H9 (cell line): ENCODE data around the gene CFAP46. TPM values are rescaled to one million over a fixed set of nuclear protein-coding genes. Genes with fewer than 3 reads are reported as not detected.

Experiments used
- DNase-seq: peaks from one replicate; pipeline ENCODE4 v3.0.0-alpha.2; 2017
- H2AFZ ChIP-seq: one replicate; pipeline ENCODE4 v1.6.1; 2013; ENCODE audit warnings: mild to moderate bottlenecking, low read length, control low read depth, moderate library complexity
- H2AK5ac ChIP-seq: 2 replicates; pipeline ENCODE4 v1.6.1; 2013; ENCODE audit warnings: low read length, control low read depth, mixed read lengths; ENCODE audit not compliant: insufficient read length
- H2BK120ac ChIP-seq: one replicate; pipeline ENCODE4 v1.6.1; 2013; ENCODE audit warnings: low read depth, mild to moderate bottlenecking, low read length, control low read depth, inconsistent platforms; ENCODE audit not compliant: poor library complexity, severe bottlenecking
- H2BK12ac ChIP-seq: 2 replicates; pipeline ENCODE4 v1.6.1; 2013; ENCODE audit warnings: low read length, control low read depth, mixed read lengths, low read depth; ENCODE audit not compliant: insufficient read length
- H2BK15ac ChIP-seq: 2 replicates; pipeline ENCODE4 v1.6.1; 2013; ENCODE audit warnings: low read depth, low read length, control low read depth
- H2BK20ac ChIP-seq: one replicate; pipeline ENCODE4 v1.6.1; 2013; ENCODE audit warnings: low read depth, mild to moderate bottlenecking, low read length, control low read depth, inconsistent platforms; ENCODE audit not compliant: poor library complexity, severe bottlenecking
- H2BK5ac ChIP-seq: 2 replicates; pipeline ENCODE4 v1.6.1; 2013; ENCODE audit warnings: low read length, control low read depth, mixed read lengths; ENCODE audit not compliant: insufficient read length
- H3K14ac ChIP-seq: 2 replicates; pipeline ENCODE4 v1.6.1; 2013; ENCODE audit warnings: low read length, control low read depth; ENCODE audit not compliant: insufficient read depth
- H3K18ac ChIP-seq: 2 replicates; pipeline ENCODE4 v1.6.1; 2013; ENCODE audit warnings: low read depth, mild to moderate bottlenecking, mixed read lengths, low read length, control low read depth; ENCODE audit not compliant: insufficient read length
- H3K23ac ChIP-seq: 2 replicates; pipeline ENCODE4 v1.6.1; 2013; ENCODE audit warnings: low read length, control low read depth, mixed read lengths, low read depth; ENCODE audit not compliant: insufficient read length
- H3K23me2 ChIP-seq: 2 replicates; pipeline ENCODE4 v1.6.1; 2013; ENCODE audit warnings: low read depth, mild to moderate bottlenecking, mixed read lengths, low read length, control low read depth; ENCODE audit not compliant: insufficient read length, poor library complexity, severe bottlenecking
- H3K27ac ChIP-seq: 2 replicates; pipeline ENCODE4 v1.5.1; 2013; ENCODE audit warnings: low read length, control low read depth, mixed read lengths, low read depth; ENCODE audit not compliant: insufficient read length
- H3K27me3 ChIP-seq: 2 replicates; pipeline ENCODE4 v1.6.1; 2013; ENCODE audit warnings: low read length, control low read depth, inconsistent platforms; ENCODE audit not compliant: insufficient read depth
- H3K4ac ChIP-seq: 2 replicates; pipeline ENCODE4 v1.6.1; 2013; ENCODE audit warnings: low read depth, mild to moderate bottlenecking, control low read depth, inconsistent platforms, low read length, moderate library complexity
- H3K4me1 ChIP-seq: 2 replicates; pipeline ENCODE4 v1.6.1; 2013; ENCODE audit warnings: low read length, control low read depth, inconsistent platforms; ENCODE audit not compliant: insufficient read depth
- H3K4me2 ChIP-seq: 2 replicates; pipeline ENCODE4 v1.6.1; 2013; ENCODE audit warnings: low read length, control low read depth, mixed read lengths; ENCODE audit not compliant: insufficient read length, insufficient read depth
- H3K56ac ChIP-seq: 2 replicates; pipeline ENCODE4 v1.6.1; 2013; ENCODE audit warnings: low read depth, mild to moderate bottlenecking, mixed read lengths, low read length, control low read depth; ENCODE audit not compliant: insufficient read length
- H3K79me1 ChIP-seq: 2 replicates; pipeline ENCODE4 v1.6.1; 2013; ENCODE audit warnings: low read depth, mild to moderate bottlenecking, moderate library complexity, low read length, control low read depth, inconsistent platforms; ENCODE audit not compliant: insufficient read depth, poor library complexity, severe bottlenecking
- H3K79me2 ChIP-seq: 2 replicates; pipeline ENCODE4 v1.6.1; 2013; ENCODE audit warnings: low read length, control low read depth, inconsistent platforms; ENCODE audit not compliant: insufficient read depth
- H3K9ac ChIP-seq: 2 replicates; pipeline ENCODE4 v1.6.1; 2013; ENCODE audit warnings: low read length, control low read depth, mixed read lengths; ENCODE audit not compliant: insufficient read length; ENCODE audit errors: extremely low read depth
- H3K9me3 ChIP-seq: one replicate; pipeline ENCODE4 v1.6.1; 2013; ENCODE audit warnings: low read depth, low read length, inconsistent platforms; ENCODE audit not compliant: control insufficient read depth
- H3T11ph ChIP-seq: one replicate; pipeline ENCODE4 v1.6.1; 2013; ENCODE audit warnings: mild to moderate bottlenecking, low read length, control low read depth, inconsistent platforms
- H4K20me1 ChIP-seq: one replicate; pipeline ENCODE4 v1.6.1; 2013; ENCODE audit not compliant: control insufficient read depth, insufficient read length, insufficient read depth
- H4K5ac ChIP-seq: 2 replicates; pipeline ENCODE4 v1.6.1; 2013; ENCODE audit warnings: low read depth, mild to moderate bottlenecking, mixed read lengths, low read length, control low read depth; ENCODE audit not compliant: insufficient read length
- H4K8ac ChIP-seq: replicated peaks from 2 replicates; pipeline ENCODE4 v1.6.1; 2013; ENCODE audit warnings: low read length, control low read depth, mixed read lengths, low read depth; ENCODE audit not compliant: insufficient read length
- H4K91ac ChIP-seq: 2 replicates; pipeline ENCODE4 v1.6.1; 2013; ENCODE audit warnings: low read depth, mild to moderate bottlenecking, moderate library complexity, mixed read lengths, low read length, control low read depth; ENCODE audit not compliant: insufficient read length
- H3K27ac Mint-ChIP-seq, 3 experiments: 2 replicates in 2 of 3; 3 replicates in 1 of 3; pipeline ENCODE4 v1.8.0; 2020 to 2021; ENCODE audit warnings: mixed read lengths in 3 of 3, mild to moderate bottlenecking in 1 of 3, moderate library complexity in 1 of 3
- H3K27me3 Mint-ChIP-seq: 2 replicates; pipeline ENCODE4 v1.8.0; 2021; ENCODE audit warnings: low read depth, mild to moderate bottlenecking, moderate library complexity, mixed read lengths
- H3K36me3 Mint-ChIP-seq, 3 experiments: 2 replicates in 2 of 3; 3 replicates in 1 of 3; pipeline ENCODE4 v1.8.0; 2020 to 2021; ENCODE audit warnings: low read depth in 3 of 3, mixed read lengths in 3 of 3; ENCODE audit not compliant: insufficient read depth in 1 of 3
- H3K4me1 Mint-ChIP-seq, 2 experiments: 2 replicates each; pipeline ENCODE4 v1.8.0; 2020; ENCODE audit warnings: mixed read lengths in 2 of 2
- H3K4me3 Mint-ChIP-seq, 2 experiments: 2 replicates in 1 of 2; 3 replicates in 1 of 2; pipeline ENCODE4 v1.8.0; 2020 to 2021; ENCODE audit warnings: mild to moderate bottlenecking in 2 of 2, mixed read lengths in 2 of 2, moderate library complexity in 1 of 2
- H3K9me3 Mint-ChIP-seq, 2 experiments: 2 replicates in 1 of 2; 3 replicates in 1 of 2; pipeline ENCODE4 v1.8.0; 2020; ENCODE audit warnings: mild to moderate bottlenecking in 2 of 2, mixed read lengths in 2 of 2, moderate library complexity in 1 of 2
- WGBS: extraction: QIAGEN DNeasy Blood & Tissue Kit; methylation state at CpG from one replicate; pipeline ENCODE4 v1.1.7; 2013; ENCODE audit warnings: missing lambda C conversion rate, low lambda C conversion rate, mixed read lengths; ENCODE audit not compliant: insufficient read length; ENCODE audit errors: extremely low coverage; 5-methylcytosine and 5-hydroxymethylcytosine counted together
- total RNA-seq: library from RNA; stranded (reverse); gene quantifications from 2 replicates; pipeline ENCODE4 v1.2.1, GENCODE V29; 2021
- TF ChIP-seq, protein P1 (sequence below): fragments of 200-600 bp; sonication (generic); conservative IDR thresholded peaks from 3 replicates; pipeline ENCODE4 v1.8.0; 2021; ENCODE audit warnings: antibody characterized with exemption, mild to moderate bottlenecking

The CFAP46 gene
- total RNA-seq, 1 experiment from 2014 or later = 3.1 TPM

- Histone ChIP-seq H2BK15ac (no peak overlapping the region), H3K79me1 (no peaks in the 10 kb centered on the region), H4K20me1 (no peaks in the 10 kb centered on the region), H3K4me1 (no peaks in the 10 kb centered on the region; the same call in 1 of the 2 replicates), H3K56ac (no peak overlapping the region), H3T11ph (no peak overlapping the region), H3K23ac (no peak overlapping the region), H2BK12ac (no peak overlapping the region), H3K27ac (no peak overlapping the region), H2AFZ (no peak overlapping the region), H3K18ac (no peak overlapping the region), H3K4ac (no peak overlapping the region), H2AK5ac (no peak overlapping the region), H4K91ac (no peak overlapping the region), H3K9me3 (peaks cover 5% of the 10 kb centered on the region), H3K9ac (no peak overlapping the region), H3K79me2 (no peaks in the 10 kb centered on the region), H3K27me3 (no peaks in the 10 kb centered on the region), H4K8ac (no peak overlapping the region), H4K5ac (no peak overlapping the region), H3K4me2 (no peak overlapping the region), H3K14ac (no peak overlapping the region), H2BK120ac (no peak overlapping the region), H2BK20ac (no peak overlapping the region), H2BK5ac (no peak overlapping the region), H3K23me2 (no peaks in the 10 kb centered on the region)
- no peak for DNase-seq
- Mint-ChIP-seq H3K36me3 (peaks cover 3 to 8% (median 8%) of the 10 kb centered on the region in 3 experiments; a peak in 6 of 7 replicates), H3K4me3 (no peak overlapping the region), H3K27ac (no peak overlapping the region), H3K4me1 (peaks cover 7 to 9% of the 10 kb centered on the region in 2 experiments), H3K27me3 (peaks cover 8% of the 10 kb centered on the region), H3K9me3 (peaks cover 9 to 12% of the 10 kb centered on the region in 2 experiments)
- no CpG with 5 or more reads among the region's 12 CpGs for WGBS
- TF ChIP-seq, protein P1, sequence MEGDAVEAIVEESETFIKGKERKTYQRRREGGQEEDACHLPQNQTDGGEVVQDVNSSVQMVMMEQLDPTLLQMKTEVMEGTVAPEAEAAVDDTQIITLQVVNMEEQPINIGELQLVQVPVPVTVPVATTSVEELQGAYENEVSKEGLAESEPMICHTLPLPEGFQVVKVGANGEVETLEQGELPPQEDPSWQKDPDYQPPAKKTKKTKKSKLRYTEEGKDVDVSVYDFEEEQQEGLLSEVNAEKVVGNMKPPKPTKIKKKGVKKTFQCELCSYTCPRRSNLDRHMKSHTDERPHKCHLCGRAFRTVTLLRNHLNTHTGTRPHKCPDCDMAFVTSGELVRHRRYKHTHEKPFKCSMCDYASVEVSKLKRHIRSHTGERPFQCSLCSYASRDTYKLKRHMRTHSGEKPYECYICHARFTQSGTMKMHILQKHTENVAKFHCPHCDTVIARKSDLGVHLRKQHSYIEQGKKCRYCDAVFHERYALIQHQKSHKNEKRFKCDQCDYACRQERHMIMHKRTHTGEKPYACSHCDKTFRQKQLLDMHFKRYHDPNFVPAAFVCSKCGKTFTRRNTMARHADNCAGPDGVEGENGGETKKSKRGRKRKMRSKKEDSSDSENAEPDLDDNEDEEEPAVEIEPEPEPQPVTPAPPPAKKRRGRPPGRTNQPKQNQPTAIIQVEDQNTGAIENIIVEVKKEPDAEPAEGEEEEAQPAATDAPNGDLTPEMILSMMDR = no peak
Observed at GRCh38 chr10:132877473-132877872, 64.9 kb downstream of the CFAP46 start.
